ENCODE measurements around the gene CYCS. TPM values are rescaled to one million over a fixed set of nuclear protein-coding genes. Genes with fewer than 3 reads are reported as not detected.
"Not testable (repeated sequence)": the region's sequence is repeated elsewhere in the genome, so short reads cannot be mapped to it uniquely, and the experiment has no call there.

CYCS gene
- total and polyA plus RNA-seq, 10 donors, result 18.6 to 83.6 (median 51.0) TPM

DNA sequence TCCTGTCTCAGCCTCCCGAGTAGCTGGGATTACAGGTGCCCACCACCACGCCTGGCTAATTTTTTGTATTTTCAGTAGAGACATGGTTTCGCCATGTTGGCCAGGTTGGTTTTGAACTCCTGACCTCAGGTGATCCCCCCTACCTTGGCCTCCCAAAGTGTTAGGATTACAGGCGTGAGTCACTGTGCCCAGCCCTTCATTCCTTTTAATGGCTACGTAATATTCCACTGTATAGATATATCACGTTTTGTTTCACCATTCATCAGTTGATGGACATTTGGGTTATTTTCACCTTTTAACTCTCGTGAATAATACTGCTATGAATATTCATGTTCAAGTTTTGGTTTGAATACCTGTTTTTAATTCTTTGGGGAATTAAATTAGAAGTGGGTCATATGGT lies 44.6 kb upstream of the CYCS start:
- no peak overlapping the region for H3K4me3 ChIP-seq
- H3K9me3 ChIP-seq, result no peaks in the 10 kb centered on the region
- no peaks in the 10 kb centered on the region for H3K27me3 ChIP-seq (replicated peaks in 1 of 7)
- 95 to 98% (median 97%) methylated on average over 7 of the region's 7 CpGs for WGBS, 5 donors
- DNase-seq, result no peak
- no peaks in the 10 kb centered on the region for H3K4me1 ChIP-seq
- H3K36me3 ChIP-seq, result peaks cover 0 to 55% (median 13%) of the 10 kb centered on the region in 6 donors
- TF ChIP-seq POLR2A (IDR thresholded peaks at IDR 0.05), result no peak
- TF ChIP-seq POLR2AphosphoS5 (IDR thresholded peaks at IDR 0.05), result no peak
- no peak for TF ChIP-seq CTCF (IDR thresholded peaks at IDR 0.05 in 8 of 11, conservative IDR thresholded peaks at IDR 0.05 in 3 of 11)
- intact Hi-C loops (cut with DNase I; ENCODE audit: low total_unique reads), result no loop called here
- H3K27ac ChIP-seq, result no peak overlapping the region

- no peak overlapping the region for H3K4me3 ChIP-seq
- intact Hi-C loops (cut with DNase I; ENCODE audit: low total_unique reads), result no loop called here
Measured at GRCh38 chr7:25168145-25168544, 43.1 kb upstream of the CYCS start.

GRCh38 chr7:25167262-25167843 lies 42.3 kb upstream of the CYCS start:
- Histone ChIP-seq H3K4me3 (no peak overlapping the region), H3K36me3 (peaks cover 0 to 67% (median 10%) of the 10 kb centered on the region in 6 donors), H3K4me1 (no peaks in the 10 kb centered on the region), H3K27me3 (replicated peaks in 1 of 7) (no peaks in the 10 kb centered on the region), H3K9me3 (no peaks in the 10 kb centered on the region), H3K27ac (no peak overlapping the region)
- DNase-seq, result no peak
- intact Hi-C loops (cut with DNase I; ENCODE audit: low total_unique reads), result no loop called here
- TF ChIP-seq CTCF (IDR thresholded peaks at IDR 0.05 in 8 of 11, conservative IDR thresholded peaks at IDR 0.05 in 3 of 11) (no peak), POLR2A (IDR thresholded peaks at IDR 0.05) (no peak)
- 86 to 97% (median 92%) methylated on average over 3 of the region's 3 CpGs for WGBS, 5 donors

More at GRCh38 chr7:25168145-25168544, 43.1 kb upstream of the CYCS start:
- Histone ChIP-seq H3K4me1 (no peaks in the 10 kb centered on the region), H3K9me3 (no peaks in the 10 kb centered on the region), H3K27ac (no peak overlapping the region), H3K27me3 (replicated peaks in 1 of 7) (no peaks in the 10 kb centered on the region), H3K36me3 (peaks cover 0 to 63% (median 10%) of the 10 kb centered on the region in 6 donors)
- whole genome bisulfite sequencing, 5 donors, result 78 to 91% (median 87%) methylated on average over 4 of the region's 4 CpGs
- no peak for TF ChIP-seq CTCF (IDR thresholded peaks at IDR 0.05 in 8 of 11, conservative IDR thresholded peaks at IDR 0.05 in 3 of 11)
- no peak for TF ChIP-seq POLR2A (IDR thresholded peaks at IDR 0.05)
- TF ChIP-seq POLR2AphosphoS5 (IDR thresholded peaks at IDR 0.05), result no peak
- DNase-seq, result no peak

GRCh38 chr7:25159983-25160596 lies 35.0 kb upstream of the CYCS start:
- WGBS, 5 donors, result 53 to 57% (median 54%) methylated on average over 11 of the region's 11 CpGs
- H3K4me3 ChIP-seq; H3K27me3 ChIP-seq (replicated peaks in 1 of 7); H3K9me3 ChIP-seq; intact Hi-C loops (cut with DNase I; ENCODE audit: low total_unique reads); H3K27ac ChIP-seq; H3K4me1 ChIP-seq; DNase-seq: not testable (repeated sequence)
- H3K36me3 ChIP-seq, result peaks cover 0 to 55% (median 5%) of the 10 kb centered on the region in 6 donors
- peak in 7 of 11 experiments; percentile 17 to 61 (median 53) for TF ChIP-seq CTCF (IDR thresholded peaks at IDR 0.05 in 8 of 11, conservative IDR thresholded peaks at IDR 0.05 in 3 of 11)
